Measurements from ENCODE around the gene ZNF839.

GRCh38 chr14:102348376-102348775 is 28.8 kb downstream of the ZNF839 start:
- TF ChIP-seq, protein P1, sequence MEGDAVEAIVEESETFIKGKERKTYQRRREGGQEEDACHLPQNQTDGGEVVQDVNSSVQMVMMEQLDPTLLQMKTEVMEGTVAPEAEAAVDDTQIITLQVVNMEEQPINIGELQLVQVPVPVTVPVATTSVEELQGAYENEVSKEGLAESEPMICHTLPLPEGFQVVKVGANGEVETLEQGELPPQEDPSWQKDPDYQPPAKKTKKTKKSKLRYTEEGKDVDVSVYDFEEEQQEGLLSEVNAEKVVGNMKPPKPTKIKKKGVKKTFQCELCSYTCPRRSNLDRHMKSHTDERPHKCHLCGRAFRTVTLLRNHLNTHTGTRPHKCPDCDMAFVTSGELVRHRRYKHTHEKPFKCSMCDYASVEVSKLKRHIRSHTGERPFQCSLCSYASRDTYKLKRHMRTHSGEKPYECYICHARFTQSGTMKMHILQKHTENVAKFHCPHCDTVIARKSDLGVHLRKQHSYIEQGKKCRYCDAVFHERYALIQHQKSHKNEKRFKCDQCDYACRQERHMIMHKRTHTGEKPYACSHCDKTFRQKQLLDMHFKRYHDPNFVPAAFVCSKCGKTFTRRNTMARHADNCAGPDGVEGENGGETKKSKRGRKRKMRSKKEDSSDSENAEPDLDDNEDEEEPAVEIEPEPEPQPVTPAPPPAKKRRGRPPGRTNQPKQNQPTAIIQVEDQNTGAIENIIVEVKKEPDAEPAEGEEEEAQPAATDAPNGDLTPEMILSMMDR (IDR thresholded peaks at IDR 0.05) = no peak
- TF ChIP-seq POLR2A (IDR thresholded peaks at IDR 0.05) = no peak

All from Peyer's patch (tissue), 4 donors.